Psoas muscle (tissue), 8 donors: ENCODE data around the gene EXOC3. TPM values are rescaled to one million over a fixed set of nuclear protein-coding genes. Genes with fewer than 3 reads are reported as not detected.
"Not testable (repeated sequence)": the region's sequence is repeated elsewhere in the genome, so short reads cannot be mapped to it uniquely, and the experiment has no call there.

Source experiments
- ATAC-seq, 4 donors: fragments of 200-7000 bp; cut with Tn5 transposase; one replicate each; pipeline ENCODE4 v1.9.1; 2020; ENCODE audit warnings: moderate library complexity in 3 of 4, mild to moderate bottlenecking in 2 of 4
- DNase-seq, 2 donors: peaks; one replicate each; pipeline ENCODE4 v3.0.0-alpha.2; 2020
- H3K27ac ChIP-seq: fragments of 200-600 bp; one replicate; pipeline ENCODE4 v1.8.0; 2022
- H3K27me3 ChIP-seq, 3 donors: fragments of 200-600 bp in 1 of 3; one replicate each; pipeline versions ENCODE4 v1.6.1 to v1.8.0; 2013 to 2022; ENCODE audit warnings: low read length in 2 of 3, mild to moderate bottlenecking in 2 of 3, moderate library complexity in 1 of 3; ENCODE audit not compliant: insufficient read depth in 3 of 3
- H3K36me3 ChIP-seq, 2 donors: fragments of 200-600 bp in 1 of 2; one replicate each; pipeline versions ENCODE4 v1.6.1 to v1.8.0; 2013 to 2022; ENCODE audit warnings: low read depth in 1 of 2, mild to moderate bottlenecking in 1 of 2, moderate library complexity in 1 of 2; ENCODE audit not compliant: insufficient read depth in 1 of 2
- H3K4me1 ChIP-seq: fragments of 200-600 bp; one replicate; pipeline ENCODE4 v1.8.0; 2022
- H3K4me3 ChIP-seq: fragments of 200-600 bp; one replicate; pipeline ENCODE4 v1.8.0; 2022; ENCODE audit warnings: mild to moderate bottlenecking
- H3K9me3 ChIP-seq: fragments of 200-600 bp; one replicate; pipeline ENCODE4 v1.8.0; 2022
- CTCF ChIP-seq: fragments of 200-600 bp; IDR thresholded peaks from one replicate; pipeline ENCODE4 v1.8.0; 2022; ENCODE audit warnings: antibody characterized with exemption
- WGBS, 3 donors: extraction: QIAGEN DNeasy Blood & Tissue Kit; methylation state at CpG; one replicate each; pipeline versions ENCODE4 v1.1.6 to v1.1.7; 2013; 5-methylcytosine and 5-hydroxymethylcytosine counted together
- intact Hi-C, 2 donors: fragments of 100-400 bp; cut with DNase I; formaldehyde crosslinking; loops; one replicate each; pipeline versions ENCODE4 v1.11.0 to v1.14.2; 2022
- polyA plus RNA-seq, 3 donors: library from polyadenylated mRNA; stranded (reverse); fragments of 200-250 nt; gene quantifications; one replicate each; pipeline ENCODE4 v1.2.3, GENCODE V29; 2013
- total RNA-seq, 4 donors: library from RNA; stranded (reverse); fragmentation: NEBNext Ultra II Directional in 2 of 4; extraction: Animal tissue kit (Norgen Biotek cat#: 25700) in 2 of 4; gene quantifications; one replicate each; pipeline versions ENCODE4 v1.2.1 to v1.2.4, GENCODE V29; 2021 to 2023
- donor health status: healthy with polysubstance abuse.
- donor health status: DM: no; HTN: no; CAD: no; lungs with moderate emphysema.
- donor health status: Bipolar disorder and iron deficiency.
- donor health status: healthy.
- donor health status: DM: yes; HTN: yes; CAD: no.
- donor health status: DM: no; HTN: no; CAD: no.
- donor health status: DM: no; HTN: no; CAD: no.
- donor health status: DM: yes; HTN: yes; CAD: no.

EXOC3 gene
- total and polyA plus RNA-seq, 7 donors: 38.2 to 63.4 (median 56.5) TPM

- Histone ChIP-seq H3K36me3 (peaks cover 0 to 19% of the 10 kb centered on the region in 2 donors), H3K4me1 (peaks cover 14% of the 10 kb centered on the region), H3K27me3 (peaks cover 0 to 23% (median 16%) of the 10 kb centered on the region in 3 donors), H3K4me3 (peak overlapping the region; percentile 72), H3K9me3 (no peaks in the 10 kb centered on the region), H3K27ac (peak overlapping the region; percentile 86)
- no peak for TF ChIP-seq CTCF
- peak; percentile 25 to 41 (median 30) for ATAC-seq
- intact Hi-C loops: loop anchor here (10.0 kb wide), 1 partner anchor 143 kb away; the partner anchor contains the start of gene CEP72 (in 2 of the 2)
- WGBS, 3 donors: 7 to 15% (median 9%) methylated on average over 24 to 30 of the region's 30 CpGs
- DNase-seq: peak; percentile 38 to 64
Measured at GRCh38 chr5:472076-472655, 29.2 kb downstream of the EXOC3 start.

- 0 to 1% (median 1%) methylated on average over 42 to 137 of the region's 137 CpGs for WGBS, 3 donors
- H3K27ac ChIP-seq: peak overlapping the region; percentile 86
- intact Hi-C loops: loop anchor here (10.0 kb wide), 1 partner anchor 142 kb away; the partner anchor contains the start of gene CEP72 (in 2 of the 2)
Measured at GRCh38 chr5:472656-473550, 29.9 kb downstream of the EXOC3 start.

GRCh38 chr5:473551-474192, 30.7 kb downstream of the EXOC3 start:
- H3K36me3 ChIP-seq: peaks cover 0 to 18% of the 10 kb centered on the region in 2 donors
- peak; percentile 15 to 35 (median 20) for ATAC-seq
- peak; percentile 41 to 68 for DNase-seq
- intact Hi-C loops: loop anchor here (10.0 kb wide), 1 partner anchor 141 kb away; the partner anchor contains the start of gene CEP72 (in 2 of the 2)
- TF ChIP-seq CTCF: no peak
- peaks cover 0 to 38% (median 23%) of the 10 kb centered on the region in 3 donors for H3K27me3 ChIP-seq
- peaks cover 14% of the 10 kb centered on the region for H3K4me1 ChIP-seq
- WGBS, 3 donors: 0% methylated on average over 32 to 44 of the region's 44 CpGs
- H3K4me3 ChIP-seq: peak overlapping the region; percentile 72
- H3K27ac ChIP-seq: peak overlapping the region; percentile 76
- no peaks in the 10 kb centered on the region for H3K9me3 ChIP-seq

More at GRCh38 chr5:472656-473550, 29.9 kb downstream of the EXOC3 start:
- peaks cover 0 to 30% (median 21%) of the 10 kb centered on the region in 3 donors for H3K27me3 ChIP-seq
- peak overlapping the region; percentile 72 for H3K4me3 ChIP-seq
- H3K4me1 ChIP-seq: peaks cover 14% of the 10 kb centered on the region
- ATAC-seq: peak; percentile 84 to 93 (median 88)
- H3K36me3 ChIP-seq: peaks cover 0 to 18% of the 10 kb centered on the region in 2 donors
- DNase-seq: peak; percentile 89 to 94
- H3K9me3 ChIP-seq: no peaks in the 10 kb centered on the region
- TF ChIP-seq CTCF: no peak

- peaks cover 0 to 15% of the 10 kb centered on the region in 2 donors for H3K36me3 ChIP-seq
- DNase-seq, H3K27ac ChIP-seq, ATAC-seq, H3K9me3 ChIP-seq: not testable (repeated sequence)
- H3K27me3 ChIP-seq: peaks cover 0 to 45% (median 28%) of the 10 kb centered on the region in 3 donors
- intact Hi-C loops: loop anchor here (10.0 kb wide), 1 partner anchor 140 kb away; the partner anchor contains the start of gene CEP72 (in 2 of the 2)
- H3K4me3 ChIP-seq: peak overlapping the region; percentile 72
- WGBS, 3 donors: 0 to 2% (median 2%) methylated on average over 6 to 11 of the region's 50 CpGs
- H3K4me1 ChIP-seq: peaks cover 14% of the 10 kb centered on the region
Measured at GRCh38 chr5:474232-474839, 31.4 kb downstream of the EXOC3 start.
